ENCODE results near the gene VAMP4.
"Not testable (repeated sequence)": the region's sequence is repeated elsewhere in the genome, so short reads cannot be mapped to it uniquely, and the experiment has no call there.

Gene VAMP4

GRCh38 chr1:171699531-171699930, 42.3 kb downstream of the VAMP4 start:
- DNase-seq (ENCODE audit: low read depth): no peak

DNA sequence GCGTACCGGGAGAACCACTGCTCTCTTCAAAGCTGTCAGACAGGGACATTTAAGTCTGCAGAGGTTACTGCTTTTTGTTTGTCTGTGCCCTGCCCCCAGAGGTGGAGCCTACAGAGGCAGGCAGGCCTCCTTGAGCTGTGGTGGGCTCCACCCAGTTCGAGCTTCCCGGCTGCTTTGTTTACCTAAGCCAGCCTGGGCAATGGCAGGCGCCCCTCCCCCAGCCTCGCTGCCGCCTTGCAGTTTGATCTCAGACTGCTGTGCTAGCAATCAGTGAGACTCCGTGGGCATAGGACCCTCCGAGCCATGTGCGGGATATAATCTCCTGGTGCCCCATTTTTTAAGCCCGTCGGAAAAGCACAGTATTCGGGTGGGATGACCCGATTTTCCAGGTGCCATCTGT, 46.1 kb downstream of the VAMP4 start:
- DNase-seq (ENCODE audit: low read depth): not testable (repeated sequence)

- DNase-seq (ENCODE audit: low read depth): not testable (repeated sequence)
Measured at GRCh38 chr1:171693541-171693940, 48.3 kb downstream of the VAMP4 start.

- DNase-seq (ENCODE audit: low read depth): no peak
Measured at GRCh38 chr1:171683870-171684269, 58.0 kb downstream of the VAMP4 start.

- DNase-seq (ENCODE audit: low read depth): no peak
Measured at GRCh38 chr1:171680339-171680738, 61.5 kb downstream of the VAMP4 start.

- DNase-seq (ENCODE audit: low read depth): no peak
Measured at GRCh38 chr1:171676823-171677222, 65.0 kb downstream of the VAMP4 start.

- DNase-seq (ENCODE audit: low read depth): no peak
Measured at GRCh38 chr1:171674431-171675405, 67.1 kb downstream of the VAMP4 start.

DNA sequence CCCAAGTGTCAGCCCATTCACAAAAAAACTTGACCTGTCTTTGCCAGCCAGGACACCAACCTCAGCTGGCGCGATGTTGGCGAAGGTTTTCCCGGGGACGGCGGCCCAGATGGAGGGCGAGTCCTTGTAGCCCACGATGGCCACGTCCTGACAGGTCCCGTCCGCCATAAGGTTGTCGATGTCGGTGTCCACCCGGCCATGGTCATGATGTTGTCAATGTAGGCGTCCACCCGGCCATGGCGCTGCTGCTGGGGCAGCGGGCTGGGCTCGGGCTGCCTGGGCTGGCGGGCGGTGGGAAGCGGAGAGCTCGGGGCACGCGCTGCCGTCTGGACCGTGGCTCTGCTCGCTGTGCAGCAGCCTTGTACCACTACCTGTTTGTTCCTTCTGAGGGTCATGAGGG, 71.1 kb downstream of the VAMP4 start:
- no peak for DNase-seq (ENCODE audit: low read depth)

DNA sequence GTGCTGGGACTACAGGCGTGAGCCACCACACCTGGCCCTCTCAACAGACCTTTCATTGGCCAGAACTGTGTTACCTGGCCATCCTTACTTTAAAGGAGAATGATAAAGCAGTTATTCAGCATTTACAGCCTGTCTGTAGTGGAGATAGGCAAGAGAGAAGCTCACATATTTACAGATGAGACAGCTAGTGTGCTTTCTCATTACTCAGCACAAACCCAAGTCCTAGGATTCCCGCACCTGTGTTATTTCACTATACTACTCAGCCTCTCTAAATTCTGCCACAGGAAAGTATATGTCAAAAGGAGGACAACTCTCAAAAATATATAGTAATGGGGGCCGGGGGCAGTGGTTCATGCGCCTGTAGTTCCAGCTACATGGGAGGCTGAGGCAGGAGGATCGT, 73.5 kb downstream of the VAMP4 start:
- no peak for DNase-seq (ENCODE audit: low read depth)

DNA sequence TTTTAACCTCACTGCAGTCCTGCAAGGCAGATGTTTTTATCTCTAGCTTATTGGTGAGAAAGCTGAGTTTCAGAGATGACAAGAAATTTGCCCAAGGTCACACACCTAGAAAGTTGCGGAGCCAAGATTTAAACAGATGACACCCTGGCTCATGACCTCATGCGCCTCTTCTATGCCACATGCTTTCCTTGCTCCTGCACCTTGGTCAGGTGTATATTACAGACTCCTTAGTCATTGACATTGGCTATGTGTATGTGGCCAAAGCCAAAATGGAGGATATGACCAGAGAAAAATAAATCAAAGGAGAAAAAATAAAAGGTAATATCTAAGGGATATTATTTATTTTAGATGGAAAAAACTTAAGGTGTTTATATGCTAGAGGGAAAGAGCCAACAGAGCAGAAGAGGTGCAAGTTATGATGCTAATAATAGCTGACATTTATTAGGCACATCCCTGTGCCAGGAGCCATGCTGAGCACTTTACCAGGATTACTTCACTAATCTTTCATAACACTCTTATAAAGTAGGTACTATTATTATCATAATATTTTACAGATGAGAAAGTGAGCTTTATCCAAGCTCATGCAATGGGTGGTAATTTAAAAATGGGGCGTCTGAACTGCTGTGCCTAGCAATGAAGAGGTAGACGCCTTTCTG, 75.6 kb downstream of the VAMP4 start:
- DNase-seq (ENCODE audit: low read depth): no peak

GRCh38 chr1:171664976-171665375, 76.9 kb downstream of the VAMP4 start:
- no peak for DNase-seq (ENCODE audit: low read depth)

- DNase-seq (ENCODE audit: low read depth): no peak
Measured at GRCh38 chr1:171663854-171664575, 77.8 kb downstream of the VAMP4 start.

DNA sequence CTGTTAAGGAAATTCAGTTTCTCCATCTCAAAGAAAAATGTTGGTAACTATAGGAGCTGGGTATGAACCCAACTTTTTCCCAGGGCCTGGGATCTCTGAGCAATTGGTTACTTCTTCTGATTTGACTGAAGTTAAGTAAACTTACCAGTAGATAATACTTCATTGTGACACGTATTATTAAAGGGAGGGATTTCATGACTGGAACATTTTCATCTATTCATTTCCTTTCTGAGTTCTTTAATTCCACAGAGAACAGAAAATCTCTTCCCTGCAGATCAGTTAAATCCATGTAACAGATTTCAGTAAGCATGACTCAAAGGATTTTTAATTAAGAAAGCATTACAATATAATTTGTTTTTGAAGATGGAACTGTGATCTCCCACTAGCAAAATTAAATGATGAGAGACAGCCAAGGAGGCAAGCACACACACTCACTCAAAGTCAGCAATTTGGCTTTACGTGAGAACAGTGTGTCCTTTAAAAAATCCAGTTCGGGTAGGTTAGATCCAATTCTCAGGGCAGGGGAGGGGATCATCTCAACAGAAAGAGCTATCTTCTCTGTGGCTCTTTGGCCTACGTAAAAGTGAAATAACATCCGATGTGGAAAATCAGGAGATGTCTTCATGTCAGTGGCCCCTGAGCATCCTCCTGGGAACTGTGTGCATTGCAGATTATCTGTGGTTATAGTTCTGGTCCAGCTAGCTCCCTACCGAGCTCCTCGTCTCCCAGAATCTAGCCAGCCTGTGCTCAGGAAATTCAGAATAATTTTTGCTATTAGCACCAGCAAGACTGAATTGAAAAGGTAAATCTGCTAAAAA, 78.6 kb downstream of the VAMP4 start:
- DNase-seq (ENCODE audit: low read depth): no peak

DNA sequence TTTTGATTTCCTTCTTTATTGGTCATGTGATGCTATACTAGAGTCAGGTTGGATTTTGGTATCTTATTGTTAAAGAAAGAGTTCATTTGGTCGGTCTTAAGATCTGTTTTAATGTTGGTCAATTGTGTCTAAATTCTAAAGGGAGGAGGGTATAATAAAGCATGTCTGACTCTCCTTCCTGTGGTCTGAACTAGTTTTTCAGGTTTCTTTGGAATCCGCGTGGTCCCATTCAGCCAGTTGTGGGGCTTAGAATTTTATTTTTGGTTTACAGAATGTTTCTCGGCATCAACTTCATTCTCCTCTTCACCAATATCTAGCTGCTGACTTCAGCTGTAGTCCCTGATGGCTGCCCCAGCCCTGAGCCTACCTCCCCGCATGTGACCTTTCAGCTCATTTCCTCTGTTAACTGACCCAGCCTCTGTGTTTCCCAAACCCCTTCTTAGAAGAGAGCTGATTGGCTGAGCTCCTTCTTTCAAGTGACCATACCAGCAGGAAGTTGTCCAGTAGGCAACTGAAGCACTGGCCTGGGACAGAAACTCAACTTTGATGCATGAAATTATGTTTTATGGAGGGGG, 80.7 kb downstream of the VAMP4 start:
- DNase-seq (ENCODE audit: low read depth): no peak

- DNase-seq (ENCODE audit: low read depth): not testable (repeated sequence)
Measured at GRCh38 chr1:171656206-171656605, 85.7 kb downstream of the VAMP4 start.

GRCh38 chr1:171655746-171656116, 86.1 kb downstream of the VAMP4 start:
- DNase-seq (ENCODE audit: low read depth): no peak

DNA sequence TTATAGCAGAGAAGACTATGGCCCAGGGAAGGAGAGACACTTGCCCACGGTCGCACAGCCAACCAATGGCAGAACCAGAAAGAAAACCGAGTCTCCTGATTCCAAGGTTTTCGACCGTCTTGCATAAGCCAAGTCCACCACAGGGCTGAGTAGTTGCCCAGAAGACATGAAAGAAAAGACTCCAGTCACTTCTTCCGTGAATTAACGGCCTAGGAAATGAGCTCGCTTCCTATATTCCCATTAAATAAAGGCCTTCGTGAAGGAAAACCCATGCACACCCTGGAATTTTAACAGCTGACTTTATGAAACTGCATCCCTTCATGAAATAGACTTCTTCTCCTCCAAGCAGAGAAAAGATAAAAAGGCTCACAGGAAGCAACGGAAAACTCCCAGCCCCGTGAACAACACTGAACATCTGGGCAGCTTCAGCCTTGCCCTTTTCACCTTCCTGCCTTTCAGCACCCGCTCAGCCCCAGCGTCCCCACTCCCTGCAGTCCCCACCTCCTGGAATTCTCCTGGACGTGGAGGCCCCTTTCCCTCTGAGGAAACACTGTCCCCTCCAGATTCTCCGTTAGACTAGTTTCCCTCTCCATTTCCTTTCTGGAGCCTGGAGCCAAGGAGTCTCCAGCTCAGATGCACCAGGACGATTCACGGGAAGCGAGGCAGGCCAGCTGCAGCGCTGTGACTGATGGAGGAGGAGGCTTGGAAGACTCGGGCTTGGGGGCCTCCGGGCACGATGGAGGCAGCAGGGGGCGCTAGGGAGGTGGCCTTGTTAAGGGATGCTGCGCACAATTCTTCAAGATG, 86.7 kb downstream of the VAMP4 start:
- peak; percentile 39 for DNase-seq (ENCODE audit: low read depth)

DNA sequence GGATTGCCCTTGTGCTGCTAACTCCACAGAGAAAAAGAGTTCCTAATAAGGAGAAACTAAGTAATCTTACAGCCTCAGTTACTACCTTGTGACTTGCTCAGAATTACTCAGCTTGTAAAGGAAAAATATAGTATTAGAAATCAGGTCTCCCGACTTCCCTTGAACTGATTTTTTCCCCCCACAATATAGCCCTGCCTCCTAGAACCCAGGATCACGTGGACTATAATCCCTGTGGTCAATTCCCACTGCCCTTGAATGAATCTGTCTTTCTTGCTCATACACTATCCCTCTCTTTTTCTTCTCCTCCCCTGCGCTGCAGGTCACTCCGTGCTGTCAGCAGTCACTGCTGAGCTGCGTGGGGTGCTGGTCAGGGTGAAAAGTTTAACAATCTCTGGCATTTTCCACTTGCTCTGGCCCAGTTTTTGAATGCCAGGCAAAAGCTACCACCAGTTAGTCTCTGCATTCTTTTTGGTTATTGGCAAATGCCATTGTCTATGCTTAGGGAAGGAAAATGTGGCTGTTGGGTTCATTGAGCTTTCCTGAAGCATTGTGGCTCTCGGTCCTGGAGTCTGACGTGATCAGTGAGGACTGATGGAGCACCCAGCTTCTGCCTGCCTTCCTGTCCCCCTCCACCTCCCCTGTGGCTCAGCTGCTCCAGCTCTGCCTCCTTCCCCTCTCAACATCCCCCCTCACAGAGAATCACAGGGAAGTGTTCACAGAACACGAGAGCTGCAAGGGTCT, 87.5 kb downstream of the VAMP4 start:
- no peak for DNase-seq (ENCODE audit: low read depth)

DNA sequence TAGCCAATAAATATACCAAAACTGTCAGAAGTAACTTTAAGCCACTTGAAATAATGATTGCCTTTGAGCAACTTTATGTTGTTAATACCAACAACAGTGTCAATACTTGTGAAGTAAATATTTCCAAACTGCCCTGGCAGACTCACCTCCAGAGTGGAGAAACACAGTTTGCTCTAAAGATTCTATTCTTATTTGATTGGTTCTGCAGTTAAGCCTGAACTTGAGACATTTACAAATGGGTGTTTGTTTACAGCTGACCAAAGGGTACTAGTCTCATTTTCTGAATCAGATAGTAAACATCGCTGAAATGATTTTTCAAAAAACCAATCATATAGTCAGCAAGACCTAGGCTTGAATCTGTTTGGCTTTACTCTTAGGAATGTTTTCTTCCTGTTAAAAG, 88.1 kb downstream of the VAMP4 start:
- DNase-seq (ENCODE audit: low read depth): no peak

Measured in fibroblast of the conjunctiva (primary cell).